ENCODE data around the gene FIBCD1.

GRCh38 chr9:130974697-130975096 lies 35.6 kb upstream of the FIBCD1 start:
- TF ChIP-seq CTCF (IDR thresholded peaks at IDR 0.05) (no peak), POLR2A (IDR thresholded peaks at IDR 0.05) (no peak)
